ENCODE data around the gene SLCO6A1.

GRCh38 chr5:102380174-102380573 lies 118.6 kb downstream of the SLCO6A1 start:
- TF ChIP-seq CTCF (IDR thresholded peaks at IDR 0.05; ENCODE audit: poor library complexity) (no peak), EZH2 (IDR thresholded peaks at IDR 0.05; ENCODE audit: borderline replicate concordance) (no peak)
